H1 (cell line): ENCODE results near the gene RFNG. TPM values are rescaled to one million over a fixed set of nuclear protein-coding genes. Genes with fewer than 3 reads are reported as not detected.

Source experiments
- ASH2L ChIP-seq: fragments of 200-600, 300-600 bp; sonication (generic); IDR thresholded peaks from one replicate; pipeline ENCODE4 v1.7.1; 2017; ENCODE audit warnings: low read length
- BCL11A ChIP-seq, 2 experiments: IDR thresholded peaks; one replicate each; pipeline ENCODE4 v1.6.1; 2011; ENCODE audit warnings: low read depth in 2 of 2, low read length in 2 of 2, mild to moderate bottlenecking in 2 of 2
- CEBPB ChIP-seq: IDR thresholded peaks from 2 replicates; pipeline ENCODE4 v1.6.1; 2012; ENCODE audit warnings: low read depth, low read length
- EP300 ChIP-seq, 2 experiments: IDR thresholded peaks; 1 replicate in 1 of 2; 2 replicates in 1 of 2; pipeline ENCODE4 v1.6.1; 2011 to 2012; ENCODE audit warnings: low read depth in 2 of 2, low read length in 2 of 2, mild to moderate bottlenecking in 2 of 2, borderline replicate concordance in 1 of 2, inconsistent platforms in 1 of 2, moderate library complexity in 1 of 2
- GTF2F1 ChIP-seq: IDR thresholded peaks from 2 replicates; pipeline ENCODE4 v1.6.1; 2012; ENCODE audit warnings: low read depth, low read length, improper control_type of control experiment, borderline replicate concordance
- POLR2A ChIP-seq, 2 experiments: IDR thresholded peaks; 1 replicate in 1 of 2; 2 replicates in 1 of 2; pipeline ENCODE4 v1.6.1; 2011; ENCODE audit warnings: low read depth in 2 of 2, low read length in 2 of 2, mild to moderate bottlenecking in 2 of 2; ENCODE audit errors: control extremely low read depth in 1 of 2
- POLR2AphosphoS5 ChIP-seq: IDR thresholded peaks from 2 replicates; pipeline ENCODE4 v1.6.1; 2011; ENCODE audit warnings: low read depth, low read length
- POU5F1 ChIP-seq: IDR thresholded peaks from 2 replicates; pipeline ENCODE4 v1.6.1; 2011; ENCODE audit warnings: low read depth, mild to moderate bottlenecking, low read length, moderate library complexity
- RXRA ChIP-seq: IDR thresholded peaks from 2 replicates; pipeline ENCODE4 v1.6.1; 2011; ENCODE audit warnings: low read depth, mild to moderate bottlenecking, low read length, moderate library complexity; ENCODE audit not compliant: insufficient read depth
- TBP ChIP-seq: IDR thresholded peaks from 2 replicates; pipeline ENCODE4 v1.6.1; 2011; ENCODE audit warnings: low read depth, low read length, improper control_type of control experiment
- polyA plus RNA-seq, 7 experiments: library from polyadenylated mRNA; depleted of rRNA in 3 of 7; stranded (reverse) in 5 of 7; unstranded in 2 of 7; fragments of >200 nt in 5 of 7; fragments of 200-250 nt in 2 of 7; gene quantifications; 1 replicate in 5 of 7; 2 replicates in 1 of 7; 4 replicates in 1 of 7; pipeline versions ENCODE4 v1.2.1 to v1.2.3, GENCODE V29; 2011 to 2013; ENCODE audit warnings: missing spikeins in 2 of 7, mixed read lengths in 2 of 7
- total RNA-seq: library from RNA; stranded (reverse); fragmentation: NEBNext Ultra II Directional; extraction: Animal tissue kit (Norgen Biotek cat#: 25700); gene quantifications from 2 replicates; pipeline ENCODE4 v1.2.1, GENCODE V29; 2021
- TF ChIP-seq, protein P1 (sequence below): fragments of 300-600 bp; sonication (generic); IDR thresholded peaks from 2 replicates; pipeline ENCODE4 v1.7.1; 2012; ENCODE audit warnings: low read length, moderate library complexity, mild to moderate bottlenecking, inconsistent platforms; ENCODE audit not compliant: insufficient replicate concordance

Gene RFNG
- total and polyA plus RNA-seq, 2 of the 8 experiments (the other 6 are each of a cell fraction or from before 2014, with no cell fraction given): 26.7 to 28.4 TPM

DNA sequence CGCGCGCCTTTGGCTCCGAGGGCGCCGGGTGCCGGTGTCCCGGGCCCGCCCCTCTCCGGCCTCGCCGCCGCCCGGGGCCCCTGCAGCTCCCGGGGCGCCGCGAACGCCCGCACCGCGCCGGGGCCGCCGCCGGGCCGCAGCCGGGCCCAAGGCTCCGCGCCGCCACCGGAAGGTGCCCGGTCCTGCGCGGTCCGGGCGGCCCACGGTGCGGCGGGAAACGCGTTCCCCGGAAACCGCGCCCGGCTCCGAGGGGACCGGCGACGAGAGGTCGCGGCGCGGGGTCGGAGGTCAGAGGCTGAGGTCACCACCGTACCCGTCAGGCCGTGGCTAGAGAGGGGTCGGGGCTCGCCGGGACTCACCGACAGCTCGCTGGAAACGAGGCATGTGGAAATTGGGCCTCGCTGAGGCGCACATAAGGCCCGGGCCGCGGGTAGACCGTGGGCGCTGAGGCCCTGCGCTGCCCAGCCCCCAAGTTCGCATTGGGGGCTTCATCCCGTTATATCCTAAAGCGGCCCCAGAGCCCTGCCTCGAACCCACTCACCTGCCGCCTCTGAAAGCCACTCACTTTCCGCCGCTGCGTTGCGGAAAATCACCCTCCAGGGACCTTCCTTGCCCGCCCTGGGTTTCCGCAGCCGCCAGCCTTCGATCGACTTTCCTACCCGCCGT is 14.2 kb upstream of the RFNG start, which contains the start of gene DUS1L (continued):
- TF ChIP-seq EP300 (IDR thresholded peaks at IDR 0.05; ENCODE audit: borderline replicate concordance in 1 of 2, low read depth in 2 of 2, low read length in 2 of 2): peak; percentile 17 to 60; a peak in 2 of 3 replicates
- peak; percentile 70 for TF ChIP-seq ASH2L
- no peak; the same call in 1 of the 2 replicates for TF ChIP-seq CEBPB
- peak; percentile 85 for TF ChIP-seq TBP
- no peak for TF ChIP-seq BCL11A (IDR thresholded peaks at IDR 0.05; ENCODE audit: low read depth in 2 of 2, low read length in 2 of 2)
- TF ChIP-seq POLR2AphosphoS5: no peak
- 0 out of 2 replicates have a peak, but pooled peaks have one; percentile 29 for TF ChIP-seq GTF2F1
- TF ChIP-seq RXRA: no peak
- no peak for TF ChIP-seq POLR2A (IDR thresholded peaks at IDR 0.05; ENCODE audit: control extremely low read depth in 1 of 2, low read depth in 2 of 2, low read length in 2 of 2)
- TF ChIP-seq POU5F1: no peak
- TF ChIP-seq, protein P1, sequence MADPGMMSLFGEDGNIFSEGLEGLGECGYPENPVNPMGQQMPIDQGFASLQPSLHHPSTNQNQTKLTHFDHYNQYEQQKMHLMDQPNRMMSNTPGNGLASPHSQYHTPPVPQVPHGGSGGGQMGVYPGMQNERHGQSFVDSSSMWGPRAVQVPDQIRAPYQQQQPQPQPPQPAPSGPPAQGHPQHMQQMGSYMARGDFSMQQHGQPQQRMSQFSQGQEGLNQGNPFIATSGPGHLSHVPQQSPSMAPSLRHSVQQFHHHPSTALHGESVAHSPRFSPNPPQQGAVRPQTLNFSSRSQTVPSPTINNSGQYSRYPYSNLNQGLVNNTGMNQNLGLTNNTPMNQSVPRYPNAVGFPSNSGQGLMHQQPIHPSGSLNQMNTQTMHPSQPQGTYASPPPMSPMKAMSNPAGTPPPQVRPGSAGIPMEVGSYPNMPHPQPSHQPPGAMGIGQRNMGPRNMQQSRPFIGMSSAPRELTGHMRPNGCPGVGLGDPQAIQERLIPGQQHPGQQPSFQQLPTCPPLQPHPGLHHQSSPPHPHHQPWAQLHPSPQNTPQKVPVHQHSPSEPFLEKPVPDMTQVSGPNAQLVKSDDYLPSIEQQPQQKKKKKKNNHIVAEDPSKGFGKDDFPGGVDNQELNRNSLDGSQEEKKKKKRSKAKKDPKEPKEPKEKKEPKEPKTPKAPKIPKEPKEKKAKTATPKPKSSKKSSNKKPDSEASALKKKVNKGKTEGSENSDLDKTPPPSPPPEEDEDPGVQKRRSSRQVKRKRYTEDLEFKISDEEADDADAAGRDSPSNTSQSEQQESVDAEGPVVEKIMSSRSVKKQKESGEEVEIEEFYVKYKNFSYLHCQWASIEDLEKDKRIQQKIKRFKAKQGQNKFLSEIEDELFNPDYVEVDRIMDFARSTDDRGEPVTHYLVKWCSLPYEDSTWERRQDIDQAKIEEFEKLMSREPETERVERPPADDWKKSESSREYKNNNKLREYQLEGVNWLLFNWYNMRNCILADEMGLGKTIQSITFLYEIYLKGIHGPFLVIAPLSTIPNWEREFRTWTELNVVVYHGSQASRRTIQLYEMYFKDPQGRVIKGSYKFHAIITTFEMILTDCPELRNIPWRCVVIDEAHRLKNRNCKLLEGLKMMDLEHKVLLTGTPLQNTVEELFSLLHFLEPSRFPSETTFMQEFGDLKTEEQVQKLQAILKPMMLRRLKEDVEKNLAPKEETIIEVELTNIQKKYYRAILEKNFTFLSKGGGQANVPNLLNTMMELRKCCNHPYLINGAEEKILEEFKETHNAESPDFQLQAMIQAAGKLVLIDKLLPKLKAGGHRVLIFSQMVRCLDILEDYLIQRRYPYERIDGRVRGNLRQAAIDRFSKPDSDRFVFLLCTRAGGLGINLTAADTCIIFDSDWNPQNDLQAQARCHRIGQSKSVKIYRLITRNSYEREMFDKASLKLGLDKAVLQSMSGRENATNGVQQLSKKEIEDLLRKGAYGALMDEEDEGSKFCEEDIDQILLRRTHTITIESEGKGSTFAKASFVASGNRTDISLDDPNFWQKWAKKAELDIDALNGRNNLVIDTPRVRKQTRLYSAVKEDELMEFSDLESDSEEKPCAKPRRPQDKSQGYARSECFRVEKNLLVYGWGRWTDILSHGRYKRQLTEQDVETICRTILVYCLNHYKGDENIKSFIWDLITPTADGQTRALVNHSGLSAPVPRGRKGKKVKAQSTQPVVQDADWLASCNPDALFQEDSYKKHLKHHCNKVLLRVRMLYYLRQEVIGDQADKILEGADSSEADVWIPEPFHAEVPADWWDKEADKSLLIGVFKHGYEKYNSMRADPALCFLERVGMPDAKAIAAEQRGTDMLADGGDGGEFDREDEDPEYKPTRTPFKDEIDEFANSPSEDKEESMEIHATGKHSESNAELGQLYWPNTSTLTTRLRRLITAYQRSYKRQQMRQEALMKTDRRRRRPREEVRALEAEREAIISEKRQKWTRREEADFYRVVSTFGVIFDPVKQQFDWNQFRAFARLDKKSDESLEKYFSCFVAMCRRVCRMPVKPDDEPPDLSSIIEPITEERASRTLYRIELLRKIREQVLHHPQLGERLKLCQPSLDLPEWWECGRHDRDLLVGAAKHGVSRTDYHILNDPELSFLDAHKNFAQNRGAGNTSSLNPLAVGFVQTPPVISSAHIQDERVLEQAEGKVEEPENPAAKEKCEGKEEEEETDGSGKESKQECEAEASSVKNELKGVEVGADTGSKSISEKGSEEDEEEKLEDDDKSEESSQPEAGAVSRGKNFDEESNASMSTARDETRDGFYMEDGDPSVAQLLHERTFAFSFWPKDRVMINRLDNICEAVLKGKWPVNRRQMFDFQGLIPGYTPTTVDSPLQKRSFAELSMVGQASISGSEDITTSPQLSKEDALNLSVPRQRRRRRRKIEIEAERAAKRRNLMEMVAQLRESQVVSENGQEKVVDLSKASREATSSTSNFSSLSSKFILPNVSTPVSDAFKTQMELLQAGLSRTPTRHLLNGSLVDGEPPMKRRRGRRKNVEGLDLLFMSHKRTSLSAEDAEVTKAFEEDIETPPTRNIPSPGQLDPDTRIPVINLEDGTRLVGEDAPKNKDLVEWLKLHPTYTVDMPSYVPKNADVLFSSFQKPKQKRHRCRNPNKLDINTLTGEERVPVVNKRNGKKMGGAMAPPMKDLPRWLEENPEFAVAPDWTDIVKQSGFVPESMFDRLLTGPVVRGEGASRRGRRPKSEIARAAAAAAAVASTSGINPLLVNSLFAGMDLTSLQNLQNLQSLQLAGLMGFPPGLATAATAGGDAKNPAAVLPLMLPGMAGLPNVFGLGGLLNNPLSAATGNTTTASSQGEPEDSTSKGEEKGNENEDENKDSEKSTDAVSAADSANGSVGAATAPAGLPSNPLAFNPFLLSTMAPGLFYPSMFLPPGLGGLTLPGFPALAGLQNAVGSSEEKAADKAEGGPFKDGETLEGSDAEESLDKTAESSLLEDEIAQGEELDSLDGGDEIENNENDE: no peak
